Esophagus squamous epithelium (tissue), 4 donors: Measurements from ENCODE around the gene BRINP3.

Experiments used
- CTCF ChIP-seq, 6 experiments: fragments of 450-650 bp in 4 of 6; fragments of 200-600 bp in 2 of 6; sonication (generic) in 2 of 6; IDR thresholded peaks; one replicate each; pipeline ENCODE4 v1.5.1; 2016 to 2019; ENCODE audit warnings: antibody characterized with exemption in 6 of 6, mild to moderate bottlenecking in 4 of 6, moderate library complexity in 4 of 6
- POLR2A ChIP-seq, 4 donors: fragments of 450-650 bp; IDR thresholded peaks; one replicate each; pipeline ENCODE4 v1.6.1; 2017; ENCODE audit warnings: antibody characterized with exemption in 4 of 4, mild to moderate bottlenecking in 4 of 4, moderate library complexity in 3 of 4

GRCh38 chr1:190084552-190084951, 393.1 kb downstream of the BRINP3 start:
- no peak for TF ChIP-seq CTCF (IDR thresholded peaks at IDR 0.05)
- TF ChIP-seq POLR2A (IDR thresholded peaks at IDR 0.05) = no peak
